Stimulated activated CD4-positive, alpha-beta T cell treated with anti-CD3 and anti-CD28 coated beads, Interleukin-4, amount 100 ng/mL, for 48 hours (primary cell): Measurements from ENCODE around the gene DLG5.

Source experiments
- DNase-seq, 2 donors: peaks; one replicate each; pipeline ENCODE4 v3.0.0-alpha.2; 2020; ENCODE audit warnings: low read depth in 2 of 2

DLG5 gene

GRCh38 chr10:77892021-77892739 is 34.4 kb downstream of the DLG5 start:
- DNase-seq, result no peak

GRCh38 chr10:77890097-77890496 is 36.5 kb downstream of the DLG5 start:
- DNase-seq, result no peak

- no peak for DNase-seq
Measured at GRCh38 chr10:77889277-77889903, 37.2 kb downstream of the DLG5 start.

- no peak for DNase-seq
Measured at GRCh38 chr10:77888356-77888703, 38.2 kb downstream of the DLG5 start.

GRCh38 chr10:77887631-77888355 is 38.8 kb downstream of the DLG5 start:
- DNase-seq, result no peak

GRCh38 chr10:77886795-77887355 is 39.7 kb downstream of the DLG5 start:
- no peak for DNase-seq

- DNase-seq, result no peak
Measured at GRCh38 chr10:77884181-77884580, 42.4 kb downstream of the DLG5 start.

- DNase-seq, result no peak
Measured at GRCh38 chr10:77881636-77882035, 44.9 kb downstream of the DLG5 start.

- DNase-seq, result no peak
Measured at GRCh38 chr10:77881222-77881621, 45.3 kb downstream of the DLG5 start.

GRCh38 chr10:77879710-77880109 is 46.8 kb downstream of the DLG5 start:
- DNase-seq, result no peak

GRCh38 chr10:77879065-77879464 is 47.5 kb downstream of the DLG5 start:
- no peak for DNase-seq

GRCh38 chr10:77877441-77878344 is 48.9 kb downstream of the DLG5 start:
- no peak for DNase-seq

GRCh38 chr10:77875730-77876129 is 50.8 kb downstream of the DLG5 start:
- DNase-seq, result no peak

GRCh38 chr10:77874872-77875271 is 51.7 kb downstream of the DLG5 start:
- no peak for DNase-seq

- peak; percentile 15 to 17 for DNase-seq
Measured at GRCh38 chr10:77873536-77874380, 52.8 kb downstream of the DLG5 start.

- no peak for DNase-seq
Measured at GRCh38 chr10:77872947-77873535, 53.5 kb downstream of the DLG5 start.

GRCh38 chr10:77872151-77872946 is 54.2 kb downstream of the DLG5 start:
- no peak for DNase-seq

GRCh38 chr10:77869626-77870420 is 56.7 kb downstream of the DLG5 start:
- DNase-seq, result no peak

GRCh38 chr10:77868523-77868922 is 58.0 kb downstream of the DLG5 start:
- no peak for DNase-seq
